Activated CD8-positive, alpha-beta memory T cell treated with anti-CD3 and anti-CD28 coated beads, Interleukin-2, amount 50 U/mL, for 48 hours (primary cell): ENCODE data around the gene PID1.
"Not testable (repeated sequence)": the region's sequence is repeated elsewhere in the genome, so short reads cannot be mapped to it uniquely, and the experiment has no call there.

ENCODE experiments used
- DNase-seq: peaks from one replicate; pipeline ENCODE4 v3.0.0-alpha.2; 2020

PID1 gene

GRCh38 chr2:229206548-229206947, 64.5 kb downstream of the PID1 start:
- no peak for DNase-seq

- no peak for DNase-seq
These were observed 65.4 kb downstream of the PID1 start for GRCh38 chr2:229205704-229206103.

- no peak for DNase-seq
These were observed 68.4 kb downstream of the PID1 start for GRCh38 chr2:229202646-229203045.

- no peak for DNase-seq
These were observed 69.6 kb downstream of the PID1 start for GRCh38 chr2:229201521-229201920.

- no peak for DNase-seq
These were observed 71.8 kb downstream of the PID1 start for GRCh38 chr2:229199267-229199666.

GRCh38 chr2:229196448-229196847, 74.6 kb downstream of the PID1 start:
- DNase-seq, result no peak

- no peak for DNase-seq
These were observed 75.6 kb downstream of the PID1 start for GRCh38 chr2:229195346-229195947.

- no peak for DNase-seq
These were observed 77.8 kb downstream of the PID1 start for GRCh38 chr2:229193281-229193680.

- no peak for DNase-seq
These were observed 79.7 kb downstream of the PID1 start for GRCh38 chr2:229191413-229191812.

GRCh38 chr2:229187123-229187522, 84.0 kb downstream of the PID1 start:
- DNase-seq, result not testable (repeated sequence)

- DNase-seq, result no peak
These were observed 89.4 kb downstream of the PID1 start for GRCh38 chr2:229181641-229182040.

- no peak for DNase-seq
These were observed 90.4 kb downstream of the PID1 start for GRCh38 chr2:229180658-229181057.

GRCh38 chr2:229179628-229180027, 91.5 kb downstream of the PID1 start:
- no peak for DNase-seq

GRCh38 chr2:229178706-229179105, 92.4 kb downstream of the PID1 start:
- DNase-seq, result no peak

GRCh38 chr2:229178117-229178516, 93.0 kb downstream of the PID1 start:
- DNase-seq, result no peak

- DNase-seq, result no peak
These were observed 95.0 kb downstream of the PID1 start for GRCh38 chr2:229176136-229176535.

GRCh38 chr2:229175497-229175863, 95.6 kb downstream of the PID1 start:
- no peak for DNase-seq

- no peak for DNase-seq
These were observed 96.1 kb downstream of the PID1 start for GRCh38 chr2:229174794-229175496.

GRCh38 chr2:229173825-229174359, 97.2 kb downstream of the PID1 start:
- no peak for DNase-seq

- no peak for DNase-seq
These were observed 100.2 kb downstream of the PID1 start for GRCh38 chr2:229170916-229171315.

GRCh38 chr2:229170171-229170570, 100.9 kb downstream of the PID1 start:
- no peak for DNase-seq

GRCh38 chr2:229169751-229170150, 101.3 kb downstream of the PID1 start:
- no peak for DNase-seq

- DNase-seq, result no peak
These were observed 106.4 kb downstream of the PID1 start for GRCh38 chr2:229164545-229165249.

GRCh38 chr2:229163893-229164292, 107.2 kb downstream of the PID1 start:
- no peak for DNase-seq
